Liver (tissue), 9 donors: Measurements from ENCODE around the gene DLST. TPM values are rescaled to one million over a fixed set of nuclear protein-coding genes. Genes with fewer than 3 reads are reported as not detected.

Experiments used
- DNase-seq: peaks from one replicate; pipeline ENCODE4 v3.0.0-alpha.2; 2017; ENCODE audit warnings: low spot score
- H3K27ac ChIP-seq, 2 donors: one replicate each; pipeline ENCODE4 v1.7.0; 2013; ENCODE audit warnings: inconsistent platforms in 2 of 2, low read length in 2 of 2, control low read depth in 1 of 2, low read depth in 1 of 2, mild to moderate bottlenecking in 1 of 2
- H3K27me3 ChIP-seq, 4 donors: one replicate each; pipeline versions ENCODE4 v1.6.1 to v1.7.0; 2013; ENCODE audit warnings: low read length in 3 of 4, inconsistent platforms in 1 of 4, mild to moderate bottlenecking in 1 of 4, moderate library complexity in 1 of 4; ENCODE audit not compliant: control insufficient read depth in 4 of 4, insufficient read depth in 4 of 4
- H3K36me3 ChIP-seq, 4 donors: one replicate each; pipeline versions ENCODE4 v1.6.1 to v1.7.0; 2013; ENCODE audit warnings: low read length in 3 of 4, mild to moderate bottlenecking in 3 of 4, low read depth in 1 of 4, moderate library complexity in 1 of 4; ENCODE audit not compliant: control insufficient read depth in 4 of 4, insufficient read depth in 3 of 4
- H3K4me1 ChIP-seq, 4 donors: one replicate each; pipeline versions ENCODE4 v1.6.1 to v1.7.0; 2013; ENCODE audit warnings: low read length in 3 of 4, mild to moderate bottlenecking in 3 of 4, moderate library complexity in 1 of 4; ENCODE audit not compliant: control insufficient read depth in 4 of 4, insufficient read depth in 4 of 4
- H3K4me3 ChIP-seq, 3 donors: one replicate each; pipeline versions ENCODE4 v1.6.1 to v1.7.0; 2013; ENCODE audit warnings: low read length in 3 of 3, control low read depth in 1 of 3, low read depth in 1 of 3, mild to moderate bottlenecking in 1 of 3
- H3K9ac ChIP-seq, 2 donors: one replicate each; pipeline ENCODE4 v1.7.0; 2013; ENCODE audit warnings: low read length in 2 of 2, mild to moderate bottlenecking in 2 of 2, moderate library complexity in 2 of 2, control low read depth in 1 of 2, low read depth in 1 of 2
- H3K9me3 ChIP-seq, 4 donors: one replicate each; pipeline versions ENCODE4 v1.6.1 to v1.7.0; 2013; ENCODE audit warnings: low read length in 3 of 4; ENCODE audit not compliant: control insufficient read depth in 4 of 4
- ATF3 ChIP-seq: IDR thresholded peaks from 2 replicates; pipeline ENCODE4 v1.6.1; 2016; ENCODE audit warnings: antibody characterized with exemption
- CTCF ChIP-seq: fragments of 150-350 bp; IDR thresholded peaks from 2 replicates; pipeline ENCODE4 v1.5.1; 2017; ENCODE audit warnings: improper control_type of control experiment, low read depth, low read length; ENCODE audit not compliant: missing input control
- FOXA1 ChIP-seq: IDR thresholded peaks from 2 replicates; pipeline ENCODE4 v1.6.1; 2016; ENCODE audit warnings: antibody characterized with exemption
- FOXA2 ChIP-seq: IDR thresholded peaks from 2 replicates; pipeline ENCODE4 v1.6.1; 2016; ENCODE audit warnings: antibody characterized with exemption
- GABPA ChIP-seq, 2 donors: IDR thresholded peaks in 1 of 2; conservative IDR thresholded peaks in 1 of 2; 2 replicates each; pipeline ENCODE4 v1.6.1; 2016; ENCODE audit warnings: antibody characterized with exemption in 2 of 2, mild to moderate bottlenecking in 1 of 2, moderate library complexity in 1 of 2
- HNF4A ChIP-seq, 2 donors: conservative IDR thresholded peaks; 2 replicates each; pipeline ENCODE4 v1.6.1; 2016; ENCODE audit warnings: antibody characterized with exemption in 2 of 2, mild to moderate bottlenecking in 2 of 2
- HNF4G ChIP-seq: IDR thresholded peaks from 2 replicates; pipeline ENCODE4 v1.6.1; 2016; ENCODE audit warnings: antibody characterized with exemption
- MAX ChIP-seq: IDR thresholded peaks from 2 replicates; pipeline ENCODE4 v1.6.1; 2016; ENCODE audit warnings: antibody characterized with exemption
- NR2F2 ChIP-seq: IDR thresholded peaks from 2 replicates; pipeline ENCODE4 v1.6.1; 2016; ENCODE audit warnings: antibody characterized with exemption
- REST ChIP-seq: IDR thresholded peaks from 2 replicates; pipeline ENCODE4 v1.6.1; 2016; ENCODE audit warnings: antibody characterized with exemption, mild to moderate bottlenecking
- RXRA ChIP-seq, 2 donors: IDR thresholded peaks; 2 replicates each; pipeline ENCODE4 v1.6.1; 2017 to 2018; ENCODE audit warnings: antibody characterized with exemption in 2 of 2, mild to moderate bottlenecking in 1 of 2
- TAF1 ChIP-seq: conservative IDR thresholded peaks from 2 replicates; pipeline ENCODE4 v1.6.1; 2016; ENCODE audit warnings: antibody characterized with exemption, mild to moderate bottlenecking
- YY1 ChIP-seq: IDR thresholded peaks from 2 replicates; pipeline ENCODE4 v1.6.1; 2016; ENCODE audit warnings: antibody characterized with exemption, mild to moderate bottlenecking
- ZBTB33 ChIP-seq: IDR thresholded peaks from 2 replicates; pipeline ENCODE4 v1.6.1; 2016; ENCODE audit warnings: antibody characterized with exemption
- WGBS: extraction: QIAGEN DNeasy Blood & Tissue Kit; methylation state at CpG from one replicate; pipeline ENCODE4 v1.1.7; 2013; 5-methylcytosine and 5-hydroxymethylcytosine counted together
- polyA plus RNA-seq, 2 donors: library from polyadenylated mRNA; stranded (reverse) in 1 of 2; unstranded in 1 of 2; fragments of 200-250 nt in 1 of 2; fragments of >200 nt in 1 of 2; fragmentation: Nextera tagmentation in 1 of 2; extraction: Ambion mirVana in 1 of 2; gene quantifications; one replicate each; pipeline versions ENCODE4 v1.2.1 to v1.2.3, GENCODE V29; 2013 to 2015
- total RNA-seq, 2 donors: library from RNA; depleted of rRNA; stranded (reverse); fragments of >200 nt; gene quantifications; one replicate each; pipeline ENCODE4 v1.2.3, GENCODE V29; 2014
- donor health status: healthy.
- donor health status: healthy.
- donor health status: healthy.
- donor health status: healthy.
- donor health status: healthy.

Gene DLST
- total and polyA plus RNA-seq, 4 donors = 10.7 to 69.3 (median 49.5) TPM

GRCh38 chr14:74910556-74910955 is 28.8 kb downstream of the DLST start:
- WGBS = 77% methylated on average over 10 of the region's 10 CpGs
- Histone ChIP-seq H3K27ac (no peak overlapping the region), H3K4me1 (peaks cover 0 to 5% (median 1%) of the 10 kb centered on the region in 4 donors), H3K4me3 (no peak overlapping the region), H3K27me3 (no peaks in the 10 kb centered on the region), H3K36me3 (no peaks in the 10 kb centered on the region), H3K9ac (no peak overlapping the region), H3K9me3 (no peaks in the 10 kb centered on the region)
- no peak for TF ChIP-seq HNF4G
- TF ChIP-seq ATF3 = no peak
- TF ChIP-seq NR2F2 = no peak
- no peak for TF ChIP-seq CTCF
- no peak for TF ChIP-seq ZBTB33
- no peak for TF ChIP-seq GABPA (IDR thresholded peaks at IDR 0.05 in 1 of 2, conservative IDR thresholded peaks at IDR 0.05 in 1 of 2)
- TF ChIP-seq YY1 = no peak
- TF ChIP-seq FOXA1 = no peak
- no peak for DNase-seq

- H3K27ac ChIP-seq = no peak overlapping the region
- 99% methylated on average over 6 of the region's 6 CpGs for WGBS
- no peak overlapping the region for H3K4me3 ChIP-seq
- H3K9me3 ChIP-seq = no peaks in the 10 kb centered on the region
- H3K36me3 ChIP-seq = no peaks in the 10 kb centered on the region
- peaks cover 0 to 5% (median 1%) of the 10 kb centered on the region in 4 donors for H3K4me1 ChIP-seq
- no peak for TF ChIP-seq TAF1
- no peak for DNase-seq
- no peak overlapping the region for H3K9ac ChIP-seq
- no peaks in the 10 kb centered on the region for H3K27me3 ChIP-seq
Measured at GRCh38 chr14:74911221-74911620, 29.5 kb downstream of the DLST start.

GRCh38 chr14:74911704-74912103 is 30.0 kb downstream of the DLST start:
- no peak for DNase-seq
- H3K36me3 ChIP-seq = no peaks in the 10 kb centered on the region
- TF ChIP-seq HNF4G = no peak
- TF ChIP-seq NR2F2 = no peak
- TF ChIP-seq MAX = no peak
- TF ChIP-seq FOXA2 = no peak
- no peak for TF ChIP-seq TAF1
- TF ChIP-seq HNF4A (conservative IDR thresholded peaks at IDR 0.05) = no peak
- TF ChIP-seq RXRA (IDR thresholded peaks at IDR 0.05) = no peak
- no peak for TF ChIP-seq REST
- H3K27ac ChIP-seq = no peak overlapping the region
- 88% methylated on average over 5 of the region's 5 CpGs for WGBS
- H3K4me3 ChIP-seq = no peak overlapping the region
- no peaks in the 10 kb centered on the region for H3K27me3 ChIP-seq
- peaks cover 0 to 5% (median 1%) of the 10 kb centered on the region in 4 donors for H3K4me1 ChIP-seq
- no peaks in the 10 kb centered on the region for H3K9me3 ChIP-seq
- H3K9ac ChIP-seq = no peak overlapping the region
